ENCODE results near the gene BCL7B. TPM values are rescaled to one million over a fixed set of nuclear protein-coding genes. Genes with fewer than 3 reads are reported as not detected.
A peak's percentile ranks its signal among the peaks of the same experiment; 100 is the strongest.
"Not testable (repeated sequence)": the region's sequence is repeated elsewhere in the genome, so short reads cannot be mapped to it uniquely, and the experiment has no call there.

BCL7B gene
- total RNA-seq, 1 donor from 2014 or later = 82.9 TPM

GRCh38 chr7:73556208-73557107 lies 1.0 kb downstream of the BCL7B start:
- no peaks in the 10 kb centered on the region for H3K9me3 ChIP-seq (replicated peaks)
- no peaks in the 10 kb centered on the region for H3K27me3 ChIP-seq (ENCODE audit: low read depth)
- H3K27ac ChIP-seq (replicated peaks) = peak overlapping the region; percentile 100
- H3K36me3 ChIP-seq = peaks cover 33% of the 10 kb centered on the region
- intact Hi-C loops (cut with micrococcal nuclease) = no loop called here
- H3K4me1 ChIP-seq = peaks cover 50% of the 10 kb centered on the region
- peak overlapping the region; percentile 77 for H3K4me3 ChIP-seq
- no peak for DNase-seq
- no peak for TF ChIP-seq CTCF (IDR thresholded peaks at IDR 0.05; ENCODE audit: borderline replicate concordance)

- Histone ChIP-seq H3K4me3 (peak overlapping the region; percentile 77), H3K36me3 (peaks cover 40% of the 10 kb centered on the region), H3K4me1 (peaks cover 50% of the 10 kb centered on the region), H3K27me3 (ENCODE audit: low read depth) (no peaks in the 10 kb centered on the region), H3K9me3 (replicated peaks) (no peaks in the 10 kb centered on the region), H3K27ac (replicated peaks) (peak overlapping the region; percentile 100)
- no peak for DNase-seq
- intact Hi-C loops (cut with micrococcal nuclease) = no loop called here
- no peak for TF ChIP-seq CTCF (IDR thresholded peaks at IDR 0.05; ENCODE audit: borderline replicate concordance)
Measured at GRCh38 chr7:73555411-73555982, 2.0 kb downstream of the BCL7B start.

- DNase-seq; H3K9me3 ChIP-seq (replicated peaks); intact Hi-C loops (cut with micrococcal nuclease); H3K4me3 ChIP-seq; H3K27me3 ChIP-seq (ENCODE audit: low read depth): not testable (repeated sequence)
- Histone ChIP-seq H3K36me3 (peaks cover 57% of the 10 kb centered on the region), H3K27ac (replicated peaks) (peak overlapping the region; percentile 32), H3K4me1 (peaks cover 59% of the 10 kb centered on the region)
Measured at GRCh38 chr7:73550093-73550492, 7.4 kb downstream of the BCL7B start.

DNA sequence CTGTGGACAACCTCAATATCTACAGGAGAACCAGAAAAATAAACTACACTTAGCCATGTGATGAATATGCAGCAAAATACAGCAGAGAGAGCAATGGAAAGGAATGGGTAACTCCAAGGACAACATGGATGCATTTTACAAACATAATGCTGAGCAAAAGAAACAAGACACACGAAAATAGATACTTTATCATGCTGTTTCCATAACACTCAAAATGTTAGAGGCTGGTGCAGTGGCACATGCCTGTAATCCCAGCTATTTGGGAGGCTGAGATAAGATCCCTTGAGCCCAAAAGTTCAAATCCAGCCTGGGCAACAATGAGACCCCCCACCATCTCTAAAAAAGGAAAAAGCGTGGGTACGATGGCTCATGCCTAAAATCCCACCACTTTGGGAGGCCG lies 8.3 kb downstream of the BCL7B start:
- intact Hi-C loops (cut with micrococcal nuclease) = no loop called here
- Histone ChIP-seq H3K36me3 (peaks cover 49% of the 10 kb centered on the region), H3K9me3 (replicated peaks) (no peaks in the 10 kb centered on the region), H3K27me3 (ENCODE audit: low read depth) (no peaks in the 10 kb centered on the region), H3K4me1 (peaks cover 49% of the 10 kb centered on the region), H3K4me3 (no peak overlapping the region), H3K27ac (replicated peaks) (peak overlapping the region; percentile 32)
- no peak for DNase-seq
- TF ChIP-seq CTCF (IDR thresholded peaks at IDR 0.05; ENCODE audit: borderline replicate concordance) = no peak

DNA sequence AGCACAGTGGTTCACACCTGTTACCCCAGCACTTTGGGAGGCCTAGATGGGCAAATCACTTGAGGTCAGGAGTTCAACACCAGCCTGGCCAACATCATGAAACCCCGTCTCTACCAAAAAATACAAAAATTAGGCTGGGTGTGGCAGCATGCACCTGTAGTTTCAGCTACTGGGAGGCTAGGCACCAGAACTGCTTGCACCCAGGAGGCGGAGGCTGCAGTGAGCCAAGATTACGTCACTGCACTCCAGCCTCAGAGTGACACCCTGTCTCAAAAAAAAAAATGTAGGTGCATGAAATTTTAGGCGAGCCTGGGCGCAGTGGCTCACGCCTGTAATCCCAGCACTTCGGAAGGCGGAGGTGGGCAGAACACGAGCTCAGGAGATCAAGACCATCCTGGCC lies 9.6 kb downstream of the BCL7B start:
- TF ChIP-seq CTCF (IDR thresholded peaks at IDR 0.05; ENCODE audit: borderline replicate concordance) = no peak
- no peaks in the 10 kb centered on the region for H3K9me3 ChIP-seq (replicated peaks)
- peaks cover 44% of the 10 kb centered on the region for H3K36me3 ChIP-seq
- H3K4me3 ChIP-seq = no peak overlapping the region
- no peak for DNase-seq
- intact Hi-C loops (cut with micrococcal nuclease) = no loop called here
- H3K27ac ChIP-seq (replicated peaks) = no peak overlapping the region
- no peaks in the 10 kb centered on the region for H3K27me3 ChIP-seq (ENCODE audit: low read depth)
- H3K4me1 ChIP-seq = peaks cover 36% of the 10 kb centered on the region

DNA sequence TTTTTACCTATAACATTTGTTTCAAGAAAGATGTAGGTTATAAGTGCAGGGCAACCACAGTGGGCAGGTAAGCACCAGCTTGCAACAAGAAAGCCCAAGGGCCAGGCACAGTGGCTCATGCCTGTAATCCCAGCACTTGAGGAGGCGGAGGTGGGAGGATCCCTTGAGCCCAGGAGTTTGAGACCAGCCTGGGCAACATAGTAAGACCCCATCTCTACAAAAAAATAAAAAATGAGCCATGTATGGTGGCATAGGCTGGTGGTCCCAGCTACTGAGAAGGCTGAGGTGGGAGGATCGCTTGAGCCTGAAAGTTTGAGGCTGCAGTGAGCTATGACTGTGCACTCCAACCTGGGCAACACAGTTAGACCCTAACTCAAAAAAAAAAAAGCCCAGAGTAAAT lies 12.8 kb downstream of the BCL7B start:
- peaks cover 28% of the 10 kb centered on the region for H3K4me1 ChIP-seq
- no peaks in the 10 kb centered on the region for H3K27me3 ChIP-seq (ENCODE audit: low read depth)
- H3K4me3 ChIP-seq = no peak overlapping the region
- H3K9me3 ChIP-seq (replicated peaks) = no peaks in the 10 kb centered on the region
- no peak for DNase-seq
- intact Hi-C loops (cut with micrococcal nuclease) = no loop called here
- no peak for TF ChIP-seq CTCF (IDR thresholded peaks at IDR 0.05; ENCODE audit: borderline replicate concordance)
- peaks cover 56% of the 10 kb centered on the region for H3K36me3 ChIP-seq
- H3K27ac ChIP-seq (replicated peaks) = no peak overlapping the region

All from left ventricle myocardium inferior (tissue), 1 donor.